IPS-15b (cell line): ENCODE measurements around the gene SLTM.

ENCODE experiments used
- H3K27me3 ChIP-seq: one replicate; pipeline ENCODE4 v1.6.1; 2013; ENCODE audit warnings: low read length; ENCODE audit not compliant: control insufficient read depth, insufficient read depth
- H3K36me3 ChIP-seq: one replicate; pipeline ENCODE4 v1.6.1; 2013; ENCODE audit warnings: low read length; ENCODE audit not compliant: control insufficient read depth, insufficient read depth
- H3K4me1 ChIP-seq: one replicate; pipeline ENCODE4 v1.6.1; 2013; ENCODE audit warnings: mild to moderate bottlenecking, low read length; ENCODE audit not compliant: control insufficient read depth, insufficient read depth
- H3K4me3 ChIP-seq: one replicate; pipeline ENCODE4 v1.5.1; 2013; ENCODE audit warnings: low read depth, low read length
- H3K9ac ChIP-seq: one replicate; pipeline ENCODE4 v1.6.1; 2013; ENCODE audit warnings: low read depth, mild to moderate bottlenecking, low read length
- H3K9me3 ChIP-seq: one replicate; pipeline ENCODE4 v1.6.1; 2013; ENCODE audit warnings: mild to moderate bottlenecking, low read length; ENCODE audit not compliant: control insufficient read depth, insufficient read depth

The SLTM gene

GRCh38 chr15:58933281-58934113, at the start of gene SLTM:
Gene SLTM, minus strand, starts transcription at chr15:58933679. Its CDS starts 114 bp downstream, at chr15:58933565.
- Histone ChIP-seq H3K4me1 (peaks cover 4% of the 10 kb centered on the region), H3K36me3 (no peaks in the 10 kb centered on the region), H3K27me3 (no peaks in the 10 kb centered on the region), H3K9ac (peak within 1 kb of the TSS; percentile 99), H3K9me3 (no peaks in the 10 kb centered on the region), H3K4me3 (peak within 1 kb of the TSS; percentile 63)

GRCh38 chr15:58983261-58983660, 49.8 kb upstream of the SLTM start:
- H3K9ac ChIP-seq, result no peak overlapping the region
- no peak overlapping the region for H3K4me3 ChIP-seq
- no peaks in the 10 kb centered on the region for H3K36me3 ChIP-seq
- no peaks in the 10 kb centered on the region for H3K27me3 ChIP-seq
- H3K9me3 ChIP-seq, result no peaks in the 10 kb centered on the region
- peaks cover 3% of the 10 kb centered on the region for H3K4me1 ChIP-seq

- no peak overlapping the region for H3K9ac ChIP-seq
- H3K27me3 ChIP-seq, result no peaks in the 10 kb centered on the region
- H3K4me1 ChIP-seq, result peaks cover 1% of the 10 kb centered on the region
- H3K9me3 ChIP-seq, result no peaks in the 10 kb centered on the region
- no peak overlapping the region for H3K4me3 ChIP-seq
- no peaks in the 10 kb centered on the region for H3K36me3 ChIP-seq
Measured at GRCh38 chr15:58981808-58982475, 48.5 kb upstream of the SLTM start.

- Histone ChIP-seq H3K9me3 (no peaks in the 10 kb centered on the region), H3K36me3 (no peaks in the 10 kb centered on the region), H3K4me1 (no peaks in the 10 kb centered on the region), H3K27me3 (no peaks in the 10 kb centered on the region), H3K4me3 (no peak overlapping the region), H3K9ac (no peak overlapping the region)
Measured at GRCh38 chr15:58980351-58980939, 47.0 kb upstream of the SLTM start.

- Histone ChIP-seq H3K9ac (no peak overlapping the region), H3K36me3 (no peaks in the 10 kb centered on the region), H3K4me1 (no peaks in the 10 kb centered on the region), H3K27me3 (no peaks in the 10 kb centered on the region), H3K4me3 (no peak overlapping the region), H3K9me3 (no peaks in the 10 kb centered on the region)
Measured at GRCh38 chr15:58977887-58978286, 44.4 kb upstream of the SLTM start.

GRCh38 chr15:58967479-58967878, 34.0 kb upstream of the SLTM start:
- Histone ChIP-seq H3K36me3 (no peaks in the 10 kb centered on the region), H3K27me3 (no peaks in the 10 kb centered on the region), H3K4me3 (no peak overlapping the region), H3K9me3 (no peaks in the 10 kb centered on the region), H3K9ac (no peak overlapping the region), H3K4me1 (no peaks in the 10 kb centered on the region)

- Histone ChIP-seq H3K9me3 (no peaks in the 10 kb centered on the region), H3K27me3 (no peaks in the 10 kb centered on the region), H3K4me1 (no peaks in the 10 kb centered on the region), H3K36me3 (no peaks in the 10 kb centered on the region), H3K4me3 (no peak overlapping the region), H3K9ac (no peak overlapping the region)
Measured at GRCh38 chr15:58966698-58967097, 33.2 kb upstream of the SLTM start.

GRCh38 chr15:58962662-58963565, 29.4 kb upstream of the SLTM start:
- Histone ChIP-seq H3K36me3 (no peaks in the 10 kb centered on the region), H3K9ac (no peak overlapping the region), H3K4me3 (no peak overlapping the region), H3K9me3 (no peaks in the 10 kb centered on the region), H3K4me1 (no peaks in the 10 kb centered on the region), H3K27me3 (no peaks in the 10 kb centered on the region)

- H3K9ac ChIP-seq, result no peak overlapping the region
- H3K4me3 ChIP-seq, result no peak overlapping the region
- no peaks in the 10 kb centered on the region for H3K9me3 ChIP-seq
- no peaks in the 10 kb centered on the region for H3K4me1 ChIP-seq
- H3K36me3 ChIP-seq, result no peaks in the 10 kb centered on the region
- H3K27me3 ChIP-seq, result no peaks in the 10 kb centered on the region
Measured at GRCh38 chr15:58962136-58962535, 28.7 kb upstream of the SLTM start.

- Histone ChIP-seq H3K4me3 (no peak overlapping the region), H3K36me3 (no peaks in the 10 kb centered on the region), H3K9ac (no peak overlapping the region), H3K9me3 (no peaks in the 10 kb centered on the region), H3K4me1 (no peaks in the 10 kb centered on the region), H3K27me3 (no peaks in the 10 kb centered on the region)
Measured at GRCh38 chr15:58958811-58959210, 25.3 kb upstream of the SLTM start.
